Urothelium cell line (cell line): Measurements from ENCODE around the gene L3HYPDH.

ENCODE experiments used
- DNase-seq: peaks from one replicate; pipeline ENCODE4 v3.0.0; 2011; ENCODE audit warnings: low spot score, mixed read lengths
- FAIRE-seq: peaks from 2 replicates; lab custom pipeline; 2011; peaks lifted over from hg19 to GRCh38; lab: Jason Lieb, UNC

The L3HYPDH gene

GRCh38 chr14:59483819-59484638 is at the start of gene L3HYPDH, which contains the start of gene JKAMP:
TSS of gene L3HYPDH (minus strand) at chr14:59484408. CDS start at chr14:59484316, 92 bp downstream.
TSS of gene JKAMP (plus strand) at chr14:59484517. CDS start at chr14:59484590, 73 bp downstream.
- FAIRE-seq (peak; percentile 93), DNase-seq (peak; percentile 99)

- peak; percentile 65 for FAIRE-seq
Measured at GRCh38 chr14:59532419-59532818, 48.2 kb upstream of the L3HYPDH start.

GRCh38 chr14:59530349-59530748 is 46.1 kb upstream of the L3HYPDH start:
- FAIRE-seq: no peak
- DNase-seq: no peak

More at GRCh38 chr14:59532419-59532818, 48.2 kb upstream of the L3HYPDH start:
- DNase-seq: no peak

DNA sequence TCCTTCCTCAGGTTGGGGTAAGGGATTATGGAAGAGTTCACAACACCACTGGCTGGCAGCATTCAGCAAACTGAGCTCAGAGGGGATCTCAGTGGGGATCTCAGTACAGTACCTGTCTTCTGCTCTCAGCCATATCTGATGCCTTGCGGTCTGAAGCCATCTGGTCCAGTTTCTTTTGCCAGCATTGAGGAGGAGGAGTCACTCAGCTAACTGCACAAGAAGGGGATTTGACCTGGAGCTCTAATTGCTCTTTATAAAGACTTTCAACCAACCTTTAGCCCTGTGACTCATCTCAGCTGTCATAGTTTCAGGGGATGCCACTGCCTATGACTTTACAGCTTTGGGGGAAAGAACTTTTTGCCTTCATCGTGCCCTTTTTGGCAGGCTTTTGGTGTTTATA is 45.0 kb upstream of the L3HYPDH start:
- FAIRE-seq (peak; percentile 42), DNase-seq (no peak)

- DNase-seq: no peak
- no peak for FAIRE-seq
Measured at GRCh38 chr14:59520224-59520623, 36.0 kb upstream of the L3HYPDH start.

- FAIRE-seq (no peak), DNase-seq (peak; percentile 46)
Measured at GRCh38 chr14:59511916-59512575, 27.8 kb upstream of the L3HYPDH start.

- FAIRE-seq: no peak
Measured at GRCh38 chr14:59510966-59511365, 26.8 kb upstream of the L3HYPDH start.

DNA sequence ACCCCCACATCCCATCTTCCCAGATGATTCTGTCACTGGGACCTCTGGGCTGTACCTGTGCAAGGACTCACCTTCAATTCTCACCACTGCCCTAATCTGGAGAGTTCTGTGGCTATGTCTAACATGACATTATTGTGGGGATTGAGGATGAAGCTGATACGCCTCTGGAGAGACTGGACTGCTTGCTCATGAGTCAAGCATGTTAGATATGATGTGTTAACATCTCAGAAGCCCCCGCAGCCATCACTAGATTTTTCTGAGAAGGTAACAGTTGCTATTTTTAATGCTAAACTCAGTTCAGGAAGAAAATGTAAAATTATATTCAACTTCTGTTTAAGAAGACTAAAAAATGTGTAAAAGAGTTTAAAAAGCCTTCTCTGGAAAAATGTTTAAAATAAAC is 25.8 kb upstream of the L3HYPDH start:
- no peak for DNase-seq
- no peak for FAIRE-seq

More at GRCh38 chr14:59510966-59511365, 26.8 kb upstream of the L3HYPDH start:
- no peak for DNase-seq

DNA sequence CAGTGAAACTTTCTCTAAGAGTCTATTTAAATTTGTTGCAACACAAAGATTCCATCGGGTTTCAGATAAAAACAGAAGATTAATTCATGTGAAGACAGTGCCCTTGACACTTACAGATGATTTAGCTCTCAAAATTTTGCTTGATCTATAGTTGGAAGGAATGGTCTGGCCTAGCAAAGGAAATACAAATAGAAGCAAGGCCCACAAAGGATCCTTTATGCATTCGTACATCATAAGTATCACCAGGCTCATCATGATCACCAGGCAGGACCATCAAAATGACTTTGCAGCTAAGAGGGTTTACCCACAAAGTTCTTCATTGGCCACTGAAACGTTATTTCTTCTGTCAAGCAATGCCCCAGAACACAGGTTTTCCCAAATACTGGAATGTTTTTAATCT is 24.9 kb upstream of the L3HYPDH start:
- DNase-seq (no peak), FAIRE-seq (no peak)

GRCh38 chr14:59507752-59508103 is 23.5 kb upstream of the L3HYPDH start:
- no peak for DNase-seq
- FAIRE-seq: peak; percentile 27

GRCh38 chr14:59507063-59507751 is 23.0 kb upstream of the L3HYPDH start:
- FAIRE-seq: peak; percentile 27

DNA sequence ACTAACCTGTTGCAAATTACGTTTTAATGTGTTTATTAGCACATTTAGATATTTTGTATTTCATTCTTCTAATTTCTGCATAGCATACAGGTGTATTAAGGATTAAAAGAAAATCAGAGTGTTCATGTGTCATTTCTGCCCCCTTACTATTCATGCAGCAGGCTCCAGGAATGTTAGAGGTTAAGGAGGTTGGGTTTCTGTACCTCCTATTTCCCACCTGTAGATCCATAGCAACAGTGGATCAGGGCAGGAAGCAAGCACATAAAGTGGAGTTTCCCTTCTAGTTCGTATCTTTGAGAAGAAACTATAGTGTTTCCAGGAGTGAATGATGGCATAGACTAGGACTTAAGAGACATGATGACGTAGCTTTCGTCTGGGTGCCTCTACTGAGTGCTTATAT is 19.0 kb upstream of the L3HYPDH start:
- FAIRE-seq: no peak
- DNase-seq: no peak

More at GRCh38 chr14:59507063-59507751, 23.0 kb upstream of the L3HYPDH start:
- peak; percentile 77 for DNase-seq

DNA sequence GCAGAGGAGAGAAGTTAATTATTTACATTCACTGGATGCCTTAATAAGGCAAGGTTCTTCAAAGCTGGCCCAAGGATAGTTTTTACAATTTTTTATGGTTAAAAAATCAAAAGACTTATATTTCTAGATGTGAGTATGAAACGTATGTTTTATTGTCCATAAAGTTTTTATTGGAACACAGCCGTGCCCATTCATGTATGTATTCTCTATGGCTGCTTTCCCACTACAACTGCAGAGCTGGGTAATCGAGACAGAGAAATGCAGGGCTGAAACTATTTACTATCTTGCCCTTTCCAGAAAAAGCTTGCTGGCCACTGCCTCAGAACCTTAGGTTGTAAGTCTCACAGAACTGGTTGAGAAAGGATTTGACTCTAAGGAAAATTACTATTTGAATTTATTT is 16.5 kb upstream of the L3HYPDH start:
- no peak for DNase-seq
- FAIRE-seq: no peak

GRCh38 chr14:59492384-59492783 is 8.2 kb upstream of the L3HYPDH start:
- FAIRE-seq (no peak), DNase-seq (no peak)

DNA sequence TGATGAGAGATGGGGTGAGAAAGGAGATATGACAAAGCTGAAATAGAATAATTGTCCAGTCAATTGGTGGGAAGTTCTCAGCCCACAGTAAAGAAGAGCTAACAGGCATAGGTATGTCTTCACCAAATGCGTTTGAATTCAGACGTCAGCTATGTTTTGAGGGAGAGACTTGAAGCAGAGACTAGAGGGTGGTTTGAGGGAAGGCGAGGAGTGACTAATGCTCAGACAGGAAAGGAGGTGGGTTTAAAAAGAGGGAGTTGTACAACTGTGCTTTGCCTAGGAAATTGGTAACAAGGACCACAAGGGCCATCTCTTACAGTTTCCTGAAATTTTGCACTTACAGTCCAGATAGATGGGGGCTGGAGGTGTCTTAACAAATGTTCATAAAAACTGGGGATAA is 6.5 kb upstream of the L3HYPDH start:
- FAIRE-seq (no peak), DNase-seq (no peak)

GRCh38 chr14:59484639-59485175 is 499 bp upstream of the L3HYPDH start:
- DNase-seq (no peak), FAIRE-seq (no peak)

DNA sequence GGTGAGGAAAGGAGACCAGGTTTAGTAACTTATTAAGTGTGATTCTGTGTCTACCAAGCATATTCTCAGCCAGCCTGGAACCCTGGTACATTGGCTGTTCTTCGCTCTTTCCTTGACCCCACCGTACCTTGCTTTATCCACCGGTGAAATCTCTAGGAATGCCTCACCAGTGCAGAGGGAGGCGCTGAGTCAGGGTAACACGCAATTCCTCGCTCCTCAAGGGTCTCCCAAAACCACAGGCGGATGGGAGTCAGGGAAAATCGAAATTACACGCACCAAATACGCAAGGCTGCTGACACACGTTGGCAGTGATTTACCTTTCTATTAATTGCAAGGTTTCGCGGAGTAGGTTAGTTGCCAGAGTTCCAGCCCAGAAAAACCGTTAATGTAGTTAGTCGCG is 845 bp downstream of the L3HYPDH start:
- peak; percentile 58 for DNase-seq

DNA sequence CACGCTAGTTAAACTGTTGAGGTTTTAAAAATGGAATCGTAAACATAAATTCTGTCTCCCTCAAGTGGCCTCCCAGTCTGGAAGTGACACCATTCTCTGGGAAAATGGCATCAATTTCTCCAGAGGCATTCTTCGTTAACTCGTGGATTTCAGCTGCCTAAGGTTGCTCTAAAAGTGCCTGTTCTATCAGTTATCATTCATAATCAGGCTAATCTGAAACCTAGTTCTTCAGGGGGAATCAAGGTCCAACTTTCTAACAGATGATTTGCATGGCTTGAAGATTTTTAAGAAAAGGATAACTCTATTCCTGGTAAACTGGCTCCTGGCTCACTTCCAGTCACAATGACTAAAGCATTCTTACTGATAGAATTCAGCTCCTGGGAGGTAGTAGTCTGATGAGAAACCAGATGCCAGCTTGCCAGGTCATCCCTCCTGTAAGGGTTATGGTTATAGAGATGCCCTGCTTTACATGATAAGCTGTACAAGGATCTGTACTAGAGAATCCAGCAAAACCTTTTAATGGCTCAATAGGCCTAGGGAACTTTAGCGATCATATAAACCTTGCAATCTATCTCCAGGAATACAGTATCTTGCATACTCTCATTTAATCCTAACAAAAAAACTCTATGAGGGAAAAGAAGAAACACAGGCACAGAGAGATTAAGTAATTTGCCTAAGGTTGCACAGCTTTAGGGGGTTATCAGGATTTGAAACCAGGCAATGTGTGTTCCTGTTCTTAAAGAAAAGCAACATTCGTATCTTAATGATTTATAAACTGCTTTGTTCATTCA is 1.5 kb downstream of the L3HYPDH start:
- FAIRE-seq (no peak), DNase-seq (peak; percentile 74)

More for the DNA sequence above, 845 bp downstream of the L3HYPDH start:
- FAIRE-seq: peak; percentile 78

GRCh38 chr14:59481871-59482540 is 2.2 kb downstream of the L3HYPDH start:
- FAIRE-seq (peak; percentile 40), DNase-seq (no peak)

DNA sequence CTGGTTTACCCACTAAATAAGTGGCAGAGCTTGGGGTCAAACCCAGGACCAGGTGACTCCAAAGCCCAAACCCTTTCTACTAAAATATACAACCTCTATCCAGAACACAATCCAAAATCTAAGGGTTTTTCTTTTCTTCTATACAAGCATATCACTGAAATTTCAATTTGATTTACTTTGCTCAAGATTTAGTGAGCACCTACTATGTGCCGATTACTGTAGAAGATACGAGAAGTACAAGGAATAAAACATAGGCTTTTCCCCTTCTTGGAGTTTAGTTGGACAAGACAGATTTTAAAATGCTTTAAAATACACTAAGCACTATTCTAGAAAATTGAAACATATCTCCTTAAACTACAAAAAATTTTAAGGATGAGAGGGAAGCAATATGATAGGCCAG is 2.8 kb downstream of the L3HYPDH start:
- FAIRE-seq (no peak), DNase-seq (no peak)
